ENCODE data around the gene NCOA1. TPM values are rescaled to one million over a fixed set of nuclear protein-coding genes. Genes with fewer than 3 reads are reported as not detected.

NCOA1 gene
- total and polyA plus RNA-seq, 4 donors, result 6.5 to 26.6 (median 16.3) TPM

GRCh38 chr2:24497685-24498084, 6.6 kb downstream of the NCOA1 start:
- Histone ChIP-seq H3K9ac (ENCODE audit: low read depth in 1 of 2, low read length in 2 of 2) (no peak overlapping the region), H3K27me3 (ENCODE audit: control insufficient read depth in 4 of 4, insufficient read depth in 4 of 4, low read length in 3 of 4) (no peaks in the 10 kb centered on the region), H3K9me3 (ENCODE audit: control insufficient read depth in 4 of 4, low read length in 3 of 4) (no peaks in the 10 kb centered on the region), H3K36me3 (ENCODE audit: control insufficient read depth in 4 of 4, insufficient read depth in 3 of 4, low read depth in 1 of 4, low read length in 3 of 4) (no peaks in the 10 kb centered on the region), H3K4me3 (ENCODE audit: low read depth in 1 of 3, low read length in 3 of 3) (no peak overlapping the region), H3K4me1 (ENCODE audit: control insufficient read depth in 4 of 4, insufficient read depth in 4 of 4, low read length in 3 of 4) (peaks cover 8 to 22% (median 10%) of the 10 kb centered on the region in 4 donors), H3K27ac (ENCODE audit: low read depth in 1 of 2, low read length in 2 of 2) (no peak overlapping the region)
- TF ChIP-seq RAD21 (IDR thresholded peaks at IDR 0.05) (no peak), HNF4A (conservative IDR thresholded peaks at IDR 0.05) (no peak), CTCF (IDR thresholded peaks at IDR 0.05; ENCODE audit: low read depth, low read length, missing input control) (no peak), TAF1 (conservative IDR thresholded peaks at IDR 0.05) (no peak), SP1 (IDR thresholded peaks at IDR 0.05) (no peak)
- TF ChIP-seq, protein P1, sequence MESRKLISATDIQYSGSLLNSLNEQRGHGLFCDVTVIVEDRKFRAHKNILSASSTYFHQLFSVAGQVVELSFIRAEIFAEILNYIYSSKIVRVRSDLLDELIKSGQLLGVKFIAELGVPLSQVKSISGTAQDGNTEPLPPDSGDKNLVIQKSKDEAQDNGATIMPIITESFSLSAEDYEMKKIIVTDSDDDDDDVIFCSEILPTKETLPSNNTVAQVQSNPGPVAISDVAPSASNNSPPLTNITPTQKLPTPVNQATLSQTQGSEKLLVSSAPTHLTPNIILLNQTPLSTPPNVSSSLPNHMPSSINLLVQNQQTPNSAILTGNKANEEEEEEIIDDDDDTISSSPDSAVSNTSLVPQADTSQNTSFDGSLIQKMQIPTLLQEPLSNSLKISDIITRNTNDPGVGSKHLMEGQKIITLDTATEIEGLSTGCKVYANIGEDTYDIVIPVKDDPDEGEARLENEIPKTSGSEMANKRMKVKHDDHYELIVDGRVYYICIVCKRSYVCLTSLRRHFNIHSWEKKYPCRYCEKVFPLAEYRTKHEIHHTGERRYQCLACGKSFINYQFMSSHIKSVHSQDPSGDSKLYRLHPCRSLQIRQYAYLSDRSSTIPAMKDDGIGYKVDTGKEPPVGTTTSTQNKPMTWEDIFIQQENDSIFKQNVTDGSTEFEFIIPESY (IDR thresholded peaks at IDR 0.05), result no peak
- DNase-seq (ENCODE audit: low spot score), result no peak

DNA sequence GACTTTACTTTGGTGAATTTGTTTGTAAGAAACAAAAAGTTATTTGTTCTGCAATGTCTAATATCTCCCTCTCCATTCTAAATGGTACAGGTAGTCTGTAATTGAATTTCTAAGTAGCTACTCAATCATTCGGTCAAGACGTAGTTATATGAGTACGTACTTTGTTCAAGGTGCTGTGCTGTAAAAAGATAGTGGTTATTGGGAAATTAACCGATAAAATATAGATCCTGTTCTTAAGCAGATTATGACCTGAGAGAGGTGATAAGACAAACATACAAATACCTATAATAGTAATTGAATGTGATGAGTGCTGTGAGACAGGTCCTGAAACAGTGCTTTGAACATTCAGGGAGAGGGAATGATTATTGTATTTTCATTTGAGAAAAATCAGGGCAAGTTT, 7.1 kb downstream of the NCOA1 start:
- 94% methylated on average over 4 of the region's 4 CpGs for WGBS
- no peaks in the 10 kb centered on the region for H3K9me3 ChIP-seq (ENCODE audit: control insufficient read depth in 4 of 4, low read length in 3 of 4)
- peaks cover 4 to 18% (median 8%) of the 10 kb centered on the region in 4 donors for H3K4me1 ChIP-seq (ENCODE audit: control insufficient read depth in 4 of 4, insufficient read depth in 4 of 4, low read length in 3 of 4)
- no peaks in the 10 kb centered on the region for H3K27me3 ChIP-seq (ENCODE audit: control insufficient read depth in 4 of 4, insufficient read depth in 4 of 4, low read length in 3 of 4)
- DNase-seq (ENCODE audit: low spot score), result no peak
- no peak overlapping the region for H3K4me3 ChIP-seq (ENCODE audit: low read depth in 1 of 3, low read length in 3 of 3)
- no peak overlapping the region for H3K9ac ChIP-seq (ENCODE audit: low read depth in 1 of 2, low read length in 2 of 2)
- TF ChIP-seq RXRA (IDR thresholded peaks at IDR 0.05), result no peak
- TF ChIP-seq TAF1 (conservative IDR thresholded peaks at IDR 0.05), result no peak
- TF ChIP-seq, protein P2, sequence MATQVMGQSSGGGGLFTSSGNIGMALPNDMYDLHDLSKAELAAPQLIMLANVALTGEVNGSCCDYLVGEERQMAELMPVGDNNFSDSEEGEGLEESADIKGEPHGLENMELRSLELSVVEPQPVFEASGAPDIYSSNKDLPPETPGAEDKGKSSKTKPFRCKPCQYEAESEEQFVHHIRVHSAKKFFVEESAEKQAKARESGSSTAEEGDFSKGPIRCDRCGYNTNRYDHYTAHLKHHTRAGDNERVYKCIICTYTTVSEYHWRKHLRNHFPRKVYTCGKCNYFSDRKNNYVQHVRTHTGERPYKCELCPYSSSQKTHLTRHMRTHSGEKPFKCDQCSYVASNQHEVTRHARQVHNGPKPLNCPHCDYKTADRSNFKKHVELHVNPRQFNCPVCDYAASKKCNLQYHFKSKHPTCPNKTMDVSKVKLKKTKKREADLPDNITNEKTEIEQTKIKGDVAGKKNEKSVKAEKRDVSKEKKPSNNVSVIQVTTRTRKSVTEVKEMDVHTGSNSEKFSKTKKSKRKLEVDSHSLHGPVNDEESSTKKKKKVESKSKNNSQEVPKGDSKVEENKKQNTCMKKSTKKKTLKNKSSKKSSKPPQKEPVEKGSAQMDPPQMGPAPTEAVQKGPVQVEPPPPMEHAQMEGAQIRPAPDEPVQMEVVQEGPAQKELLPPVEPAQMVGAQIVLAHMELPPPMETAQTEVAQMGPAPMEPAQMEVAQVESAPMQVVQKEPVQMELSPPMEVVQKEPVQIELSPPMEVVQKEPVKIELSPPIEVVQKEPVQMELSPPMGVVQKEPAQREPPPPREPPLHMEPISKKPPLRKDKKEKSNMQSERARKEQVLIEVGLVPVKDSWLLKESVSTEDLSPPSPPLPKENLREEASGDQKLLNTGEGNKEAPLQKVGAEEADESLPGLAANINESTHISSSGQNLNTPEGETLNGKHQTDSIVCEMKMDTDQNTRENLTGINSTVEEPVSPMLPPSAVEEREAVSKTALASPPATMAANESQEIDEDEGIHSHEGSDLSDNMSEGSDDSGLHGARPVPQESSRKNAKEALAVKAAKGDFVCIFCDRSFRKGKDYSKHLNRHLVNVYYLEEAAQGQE (IDR thresholded peaks at IDR 0.05), result no peak
- TF ChIP-seq EGR1 (IDR thresholded peaks at IDR 0.05; ENCODE audit: low read depth in 2 of 2), result no peak
- TF ChIP-seq ATF3 (IDR thresholded peaks at IDR 0.05), result no peak
- TF ChIP-seq FOXA2 (IDR thresholded peaks at IDR 0.05), result no peak
- TF ChIP-seq NR2F2 (IDR thresholded peaks at IDR 0.05), result no peak
- TF ChIP-seq, protein P3, sequence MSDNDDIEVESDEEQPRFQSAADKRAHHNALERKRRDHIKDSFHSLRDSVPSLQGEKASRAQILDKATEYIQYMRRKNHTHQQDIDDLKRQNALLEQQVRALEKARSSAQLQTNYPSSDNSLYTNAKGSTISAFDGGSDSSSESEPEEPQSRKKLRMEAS (IDR thresholded peaks at IDR 0.05), result no peak
- TF ChIP-seq GABPA (IDR thresholded peaks at IDR 0.05 in 1 of 2, conservative IDR thresholded peaks at IDR 0.05 in 1 of 2), result no peak
- no peak for TF ChIP-seq YY1 (IDR thresholded peaks at IDR 0.05)
- TF ChIP-seq CTCF (IDR thresholded peaks at IDR 0.05; ENCODE audit: low read depth, low read length, missing input control), result no peak
- no peak for TF ChIP-seq HNF4A (conservative IDR thresholded peaks at IDR 0.05)
- TF ChIP-seq SP1 (IDR thresholded peaks at IDR 0.05), result no peak
- TF ChIP-seq, protein P1 (IDR thresholded peaks at IDR 0.05), result no peak
- TF ChIP-seq HNF4G (IDR thresholded peaks at IDR 0.05), result no peak
- TF ChIP-seq FOXA1 (IDR thresholded peaks at IDR 0.05), result no peak
- no peak for TF ChIP-seq RAD21 (IDR thresholded peaks at IDR 0.05)
- TF ChIP-seq JUND (IDR thresholded peaks at IDR 0.05), result no peak
- H3K36me3 ChIP-seq (ENCODE audit: control insufficient read depth in 4 of 4, insufficient read depth in 3 of 4, low read depth in 1 of 4, low read length in 3 of 4), result no peaks in the 10 kb centered on the region
- no peak overlapping the region for H3K27ac ChIP-seq (ENCODE audit: low read depth in 1 of 2, low read length in 2 of 2)

All from liver (tissue), 9 donors.